CD14-positive monocyte (primary cell): ENCODE data around the gene HMGN2. TPM values are rescaled to one million over a fixed set of nuclear protein-coding genes. Genes with fewer than 3 reads are reported as not detected.
"Not testable (repeated sequence)": the region's sequence is repeated elsewhere in the genome, so short reads cannot be mapped to it uniquely, and the experiment has no call there.

Experiments
- DNase-seq, 3 donors: peaks; one replicate each; pipeline ENCODE4 v3.0.0-alpha.2; 2011 to 2022
- H2AFZ ChIP-seq: 2 replicates; pipeline ENCODE4 v1.6.0; 2012; ENCODE audit warnings: mild to moderate bottlenecking, low read depth, low read length, inconsistent platforms; ENCODE audit not compliant: insufficient read depth, poor library complexity, severe bottlenecking
- H3K27ac ChIP-seq, 2 donors: 1 replicate in 1 of 2; 2 replicates in 1 of 2; pipeline ENCODE4 v1.5.1; 2012 to 2013; ENCODE audit warnings: low read length in 2 of 2, control low read depth in 1 of 2, inconsistent platforms in 1 of 2, low read depth in 1 of 2, mild to moderate bottlenecking in 1 of 2
- H3K27me3 ChIP-seq, 2 donors: one replicate each; pipeline versions ENCODE4 v1.6.0 to v1.6.1; 2011 to 2013; ENCODE audit warnings: low read length in 2 of 2; ENCODE audit not compliant: control insufficient read depth in 2 of 2, insufficient read depth in 2 of 2
- H3K36me3 ChIP-seq, 2 donors: replicated peaks in 1 of 2; 1 replicate in 1 of 2; 2 replicates in 1 of 2; pipeline versions ENCODE4 v1.5.1 to v1.6.1; 2012 to 2013; ENCODE audit warnings: low read length in 2 of 2, control low read depth in 1 of 2, inconsistent platforms in 1 of 2, mild to moderate bottlenecking in 1 of 2; ENCODE audit not compliant: insufficient read depth in 2 of 2, control insufficient read depth in 1 of 2
- H3K4me1 ChIP-seq, 2 donors: 1 replicate in 1 of 2; 2 replicates in 1 of 2; pipeline versions ENCODE4 v1.5.1 to v1.6.1; 2012 to 2013; ENCODE audit warnings: low read length in 2 of 2, control low read depth in 1 of 2, inconsistent platforms in 1 of 2, mild to moderate bottlenecking in 1 of 2, moderate library complexity in 1 of 2; ENCODE audit not compliant: insufficient read depth in 2 of 2, control insufficient read depth in 1 of 2
- H3K4me2 ChIP-seq: replicated peaks from 2 replicates; pipeline ENCODE3; 2012; ENCODE audit warnings: low read length, moderate library complexity, mild to moderate bottlenecking; ENCODE audit not compliant: poor library complexity, severe bottlenecking; ENCODE audit errors: extremely low read depth
- H3K4me3 ChIP-seq, 3 experiments: fragments of 200-600 bp in 1 of 3; sonication (generic) in 1 of 3; replicated peaks in 1 of 3; 1 replicate in 2 of 3; 2 replicates in 1 of 3; pipeline ENCODE4 v1.5.1; 2011 to 2013; ENCODE audit warnings: low read length in 3 of 3, mild to moderate bottlenecking in 3 of 3, control low read depth in 2 of 3, low read depth in 2 of 3, inconsistent platforms in 1 of 3, moderate library complexity in 1 of 3
- H3K79me2 ChIP-seq: 2 replicates; pipeline ENCODE4 v1.6.0; 2012; ENCODE audit warnings: mild to moderate bottlenecking, control low read depth, inconsistent platforms, low read length, moderate library complexity; ENCODE audit not compliant: insufficient read depth
- H3K9ac ChIP-seq: 2 replicates; pipeline ENCODE4 v1.6.0; 2017; ENCODE audit warnings: low read length, mild to moderate bottlenecking; ENCODE audit not compliant: insufficient read depth, poor library complexity, severe bottlenecking
- H3K9me3 ChIP-seq, 2 donors: replicated peaks in 1 of 2; 1 replicate in 1 of 2; 2 replicates in 1 of 2; pipeline versions ENCODE4 v1.5.1 to v1.6.1; 2012 to 2013; ENCODE audit warnings: low read length in 2 of 2, control low read depth in 1 of 2; ENCODE audit not compliant: control insufficient read depth in 1 of 2, insufficient read depth in 1 of 2
- H4K20me1 ChIP-seq: 2 replicates; pipeline ENCODE4 v1.6.0; 2012; ENCODE audit warnings: mild to moderate bottlenecking, low read length, control low read depth, moderate library complexity; ENCODE audit not compliant: insufficient read depth
- H3K27ac Mint-ChIP-seq, 7 donors: one replicate each; pipeline ENCODE4 v1.8.0; 2020; ENCODE audit warnings: mild to moderate bottlenecking in 7 of 7, mixed read lengths in 7 of 7, moderate library complexity in 6 of 7, inconsistent platforms in 2 of 7
- H3K27me3 Mint-ChIP-seq, 3 donors: one replicate each; pipeline ENCODE4 v1.8.0; 2021 to 2022; ENCODE audit warnings: low read depth in 3 of 3, mild to moderate bottlenecking in 3 of 3, mixed read lengths in 3 of 3, moderate library complexity in 3 of 3, inconsistent platforms in 1 of 3
- H3K36me3 Mint-ChIP-seq, 2 donors: one replicate each; pipeline ENCODE4 v1.8.0; 2020; ENCODE audit warnings: mixed read lengths in 2 of 2, inconsistent platforms in 1 of 2, mild to moderate bottlenecking in 1 of 2
- H3K4me1 Mint-ChIP-seq: one replicate; pipeline ENCODE4 v1.8.0; 2020; ENCODE audit warnings: mild to moderate bottlenecking, mixed read lengths
- H3K4me3 Mint-ChIP-seq, 2 donors: one replicate each; pipeline ENCODE4 v1.8.0; 2020; ENCODE audit warnings: mild to moderate bottlenecking in 2 of 2, mixed read lengths in 2 of 2, moderate library complexity in 1 of 2
- H3K9me3 Mint-ChIP-seq, 7 donors: one replicate each; pipeline ENCODE4 v1.8.0; 2020 to 2022; ENCODE audit warnings: mixed read lengths in 7 of 7, mild to moderate bottlenecking in 6 of 7, moderate library complexity in 6 of 7, inconsistent platforms in 2 of 7
- CTCF ChIP-seq: fragments of 200-600 bp; IDR thresholded peaks from one replicate; pipeline ENCODE4 v1.8.0; 2022; ENCODE audit warnings: antibody characterized with exemption, mild to moderate bottlenecking
- WGBS: methylation state at CpG from one replicate; pipeline ENCODE4 v1.1.5; 2013; ENCODE audit warnings: missing lambda C conversion rate; ENCODE audit not compliant: insufficient coverage; 5-methylcytosine and 5-hydroxymethylcytosine counted together
- intact Hi-C, 2 donors: fragments of 100-400 bp; cut with micrococcal nuclease; formaldehyde crosslinking; loops; one replicate each; pipeline versions ENCODE4 v1.15.0 to v1.15.1; 2023
- polyA plus RNA-seq, 3 donors: library from polyadenylated mRNA; depleted of rRNA in 1 of 3; unstranded in 2 of 3; stranded (reverse) in 1 of 3; fragments of 300-500 nt in 2 of 3; fragments of >200 nt in 1 of 3; fragmentation: Illumina TruSeq in 2 of 3; gene quantifications; 1 replicate in 2 of 3; 2 replicates in 1 of 3; pipeline ENCODE4 v1.2.3, GENCODE V29; 2012 to 2021

Gene HMGN2
- polyA plus RNA-seq, 3 donors, result 400 to 575 (median 555) TPM

DNA sequence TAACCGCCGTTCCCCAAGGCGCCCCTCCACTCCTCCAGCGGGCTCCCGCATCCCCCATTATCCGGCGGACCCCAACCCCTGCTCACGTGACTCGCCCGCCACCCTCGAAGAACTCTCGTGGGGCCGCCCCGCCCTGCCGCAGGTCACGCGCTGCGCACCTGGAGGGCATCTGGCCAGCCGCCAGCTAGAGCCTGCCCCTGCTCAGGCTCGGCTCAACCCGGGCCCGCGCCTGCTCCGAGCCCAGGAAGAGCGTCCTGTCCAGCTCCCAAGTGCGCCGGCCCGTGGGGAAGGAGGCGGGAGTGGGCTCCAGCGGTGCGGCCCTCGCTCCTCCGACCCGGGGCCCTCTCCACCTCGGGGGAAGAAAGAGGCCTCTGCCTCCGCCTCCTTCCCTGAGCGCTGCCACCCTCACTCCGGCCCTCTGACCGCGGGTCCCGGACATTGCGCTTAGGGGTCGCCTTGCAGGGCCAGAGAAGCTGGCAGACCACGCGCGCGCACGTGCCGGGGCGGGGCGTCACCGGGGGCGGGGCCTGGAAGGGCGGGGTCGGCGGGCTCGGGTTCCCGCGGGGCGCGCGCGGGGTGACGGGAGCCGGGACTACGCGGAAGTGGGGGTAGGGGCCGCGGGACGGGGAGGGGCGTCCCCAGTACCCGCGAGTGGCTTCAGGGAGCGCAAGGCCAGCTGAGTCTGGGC is 28.4 kb downstream of the HMGN2 start:
- Mint-ChIP-seq H3K4me3 (peak overlapping the region; percentile 85 to 91), H3K36me3 (no peaks in the 10 kb centered on the region)
- under 1% methylated on average over 71 of the region's 74 CpGs for WGBS

GRCh38 chr1:26510711-26511110 is 38.5 kb downstream of the HMGN2 start:
- H3K9ac ChIP-seq, H3K4me2 ChIP-seq, H3K36me3 Mint-ChIP-seq, H3K9me3 ChIP-seq, H3K79me2 ChIP-seq, H3K9me3 Mint-ChIP-seq, H3K4me1 Mint-ChIP-seq, H3K4me3 ChIP-seq, H3K36me3 ChIP-seq, H3K4me3 Mint-ChIP-seq, DNase-seq, H3K27me3 Mint-ChIP-seq, H2AFZ ChIP-seq, H3K27ac ChIP-seq, H3K4me1 ChIP-seq, H3K27me3 ChIP-seq, H4K20me1 ChIP-seq, H3K27ac Mint-ChIP-seq, intact Hi-C loops: not testable (repeated sequence)
- WGBS, result 100% methylated on average over 1 of the region's 2 CpGs

More for the DNA sequence above, 28.4 kb downstream of the HMGN2 start:
- Histone ChIP-seq H3K79me2 (peaks cover 7% of the 10 kb centered on the region), H3K27ac (peak overlapping the region; percentile 69 to 91), H3K4me1 (peaks cover 17 to 22% of the 10 kb centered on the region in 2 donors), H3K4me3 (peak overlapping the region; percentile 73 to 95 (median 86)), H3K9me3 (no peaks in the 10 kb centered on the region), H2AFZ (peak overlapping the region; percentile 99), H3K4me2 (peak overlapping the region; percentile 96), H3K36me3 (no peaks in the 10 kb centered on the region), H4K20me1 (no peaks in the 10 kb centered on the region), H3K9ac (peak overlapping the region; percentile 86), H3K27me3 (no peaks in the 10 kb centered on the region)
- peaks cover 0 to 9% (median 0%) of the 10 kb centered on the region in 3 donors for H3K27me3 Mint-ChIP-seq
- peak overlapping the region; percentile 87 to 97 (median 93) for H3K27ac Mint-ChIP-seq
- no peaks in the 10 kb centered on the region for H3K9me3 Mint-ChIP-seq
- DNase-seq, result peak; percentile 73 to 77 (median 75)
- H3K4me1 Mint-ChIP-seq, result peaks cover 20% of the 10 kb centered on the region
- TF ChIP-seq CTCF, result peak; percentile 63
- intact Hi-C loops, result loop anchor here (2.0 to 5.0 kb wide), 3 partner anchors 28 to 288 kb away; partner anchors contain the start of gene HMGN2 (in 1 of the 2)

DNA sequence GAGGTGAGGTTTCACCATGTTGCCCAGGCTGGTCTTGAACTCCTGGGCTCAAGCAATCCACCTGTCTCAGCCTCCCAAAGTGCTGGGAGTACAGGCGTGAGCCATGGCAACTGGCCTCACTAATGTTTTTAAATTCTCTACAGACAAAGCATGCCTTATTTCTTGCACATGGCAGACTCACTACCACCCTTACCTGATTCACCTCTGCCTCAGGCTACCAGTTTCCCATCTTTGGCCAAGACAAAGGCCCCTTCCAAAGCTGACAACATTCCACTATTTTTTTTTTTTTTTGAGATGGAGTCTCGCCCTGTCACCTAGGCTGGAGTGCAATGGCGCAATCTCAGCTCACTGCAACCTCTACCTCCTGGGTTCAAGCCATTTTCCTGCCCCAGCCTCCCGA is 43.6 kb downstream of the HMGN2 start:
- WGBS, result 100% methylated on average over 1 of the region's 4 CpGs
- H3K79me2 ChIP-seq, H3K4me2 ChIP-seq, DNase-seq, H3K4me3 ChIP-seq, H3K4me1 Mint-ChIP-seq, H2AFZ ChIP-seq, H3K4me3 Mint-ChIP-seq, H3K36me3 Mint-ChIP-seq, H3K27ac Mint-ChIP-seq, intact Hi-C loops, H3K9me3 ChIP-seq, H3K4me1 ChIP-seq, H3K36me3 ChIP-seq, H3K9ac ChIP-seq, H3K27ac ChIP-seq, H3K27me3 ChIP-seq, H4K20me1 ChIP-seq, H3K27me3 Mint-ChIP-seq, H3K9me3 Mint-ChIP-seq: not testable (repeated sequence)
